Panc1 (cell line): Measurements from ENCODE around the gene IL16. TPM values are rescaled to one million over a fixed set of nuclear protein-coding genes. Genes with fewer than 3 reads are reported as not detected.

Experiments
- ATAC-seq: fragments of 200-7000 bp; cut with Tn5 transposase; 2 replicates; pipeline ENCODE4 v1.9.1; 2020; ENCODE audit warnings: mild to moderate bottlenecking, moderate library complexity
- BruUV-seq: library from RNA; stranded (reverse); fragments of 400-500 nt; replicated peaks from 2 replicates; lab custom pipeline; 2021; lab: Mats Ljungman, UMichigan
- CTCF ChIA-PET: fragments of 300-600 bp; sonication (Branson Sonifier 250); formaldehyde crosslinking; loops from one replicate; lab custom pipeline; 2022; ENCODE audit warnings: antibody characterized with exemption; lab: Charles Lee
- POLR2A ChIA-PET: fragments of 300-600 bp; sonication (Branson Sonifier 250); formaldehyde crosslinking; loops from one replicate; lab custom pipeline; 2022; ENCODE audit warnings: antibody characterized with exemption; lab: Charles Lee
- DNase-seq: peaks from one replicate; pipeline ENCODE4 v3.0.0-alpha.2; 2010; ENCODE audit warnings: low read depth, low spot score
- H3K27ac ChIP-seq: 2 replicates; pipeline ENCODE4 v1.5.1; 2011; ENCODE audit warnings: mild to moderate bottlenecking, low read length, inconsistent platforms
- H3K27me3 ChIP-seq: fragments of 200-500 bp; sonication (Bioruptor generic); 2 replicates; pipeline ENCODE4 v1.6.0; 2014; ENCODE audit warnings: low read length, inconsistent platforms; ENCODE audit not compliant: control insufficient read depth, insufficient read depth
- H3K36me3 ChIP-seq: fragments of 200-500 bp; sonication (Bioruptor generic); 2 replicates; pipeline ENCODE4 v1.5.1; 2014; ENCODE audit warnings: inconsistent platforms, mild to moderate bottlenecking, low read length, moderate library complexity; ENCODE audit not compliant: control insufficient read depth, insufficient read depth
- H3K4me1 ChIP-seq: 2 replicates; pipeline ENCODE4 v1.5.1; 2011; ENCODE audit warnings: inconsistent platforms, mild to moderate bottlenecking, low read length, moderate library complexity; ENCODE audit not compliant: control insufficient read depth, insufficient read depth
- H3K4me3 ChIP-seq, 2 experiments: 2 replicates each; pipeline ENCODE4 v1.5.1; 2011 to 2012; ENCODE audit warnings: low read depth in 2 of 2, low read length in 2 of 2, mild to moderate bottlenecking in 2 of 2, inconsistent platforms in 1 of 2, moderate library complexity in 1 of 2
- H3K9me3 ChIP-seq: fragments of 200-500 bp; sonication (Bioruptor generic); 2 replicates; pipeline ENCODE4 v1.5.1; 2014; ENCODE audit warnings: low read depth, mild to moderate bottlenecking, inconsistent platforms, low read length, moderate library complexity; ENCODE audit not compliant: control insufficient read depth, insufficient read depth
- POLR2AphosphoS5 ChIP-seq: IDR thresholded peaks from 2 replicates; pipeline ENCODE4 v1.6.1; 2012; ENCODE audit warnings: mild to moderate bottlenecking, low read depth, low read length, moderate library complexity
- SIN3A ChIP-seq: IDR thresholded peaks from 2 replicates; pipeline ENCODE4 v1.6.1; 2012; ENCODE audit warnings: low read depth, mild to moderate bottlenecking, low read length, moderate library complexity, borderline replicate concordance; ENCODE audit not compliant: insufficient read depth
- TCF7L2 ChIP-seq: IDR thresholded peaks from 2 replicates; pipeline ENCODE4 v1.6.1; 2011; ENCODE audit warnings: mild to moderate bottlenecking, low read depth, low read length, inconsistent platforms
- in situ Hi-C: cut with HindIII; loops from 2 replicates; pipeline ENCODE4 v1.10.0; 2016; ENCODE audit warnings: low sequenced_read_pairs, low pct_unique_long_range_greater_than_20kb
- intact Hi-C: fragments of 100-400 bp; cut with micrococcal nuclease; formaldehyde crosslinking; loops from one replicate; pipeline ENCODE4 v1.10.0; 2022; ENCODE audit not compliant: unreplicated experiment
- total RNA-seq: library from RNA; stranded (reverse); gene quantifications from one replicate; pipeline ENCODE4 v1.2.1, GENCODE V29; 2021; ENCODE audit not compliant: unreplicated experiment
- TF ChIP-seq, protein P1 (sequence below), 2 experiments: IDR thresholded peaks; 2 replicates each; pipeline ENCODE4 v1.6.1; 2011 to 2012; ENCODE audit warnings: low read depth in 2 of 2, control low read depth in 1 of 2, low read length in 1 of 2, mild to moderate bottlenecking in 1 of 2, moderate library complexity in 1 of 2; ENCODE audit not compliant: insufficient read depth in 1 of 2
- TF ChIP-seq, protein P2 (sequence below): fragments of 450-650 bp; IDR thresholded peaks from 2 replicates; pipeline ENCODE4 v1.5.1; 2017; ENCODE audit warnings: mild to moderate bottlenecking

IL16 gene
- total RNA-seq, 1 experiment from 2014 or later: 1.0 TPM

DNA sequence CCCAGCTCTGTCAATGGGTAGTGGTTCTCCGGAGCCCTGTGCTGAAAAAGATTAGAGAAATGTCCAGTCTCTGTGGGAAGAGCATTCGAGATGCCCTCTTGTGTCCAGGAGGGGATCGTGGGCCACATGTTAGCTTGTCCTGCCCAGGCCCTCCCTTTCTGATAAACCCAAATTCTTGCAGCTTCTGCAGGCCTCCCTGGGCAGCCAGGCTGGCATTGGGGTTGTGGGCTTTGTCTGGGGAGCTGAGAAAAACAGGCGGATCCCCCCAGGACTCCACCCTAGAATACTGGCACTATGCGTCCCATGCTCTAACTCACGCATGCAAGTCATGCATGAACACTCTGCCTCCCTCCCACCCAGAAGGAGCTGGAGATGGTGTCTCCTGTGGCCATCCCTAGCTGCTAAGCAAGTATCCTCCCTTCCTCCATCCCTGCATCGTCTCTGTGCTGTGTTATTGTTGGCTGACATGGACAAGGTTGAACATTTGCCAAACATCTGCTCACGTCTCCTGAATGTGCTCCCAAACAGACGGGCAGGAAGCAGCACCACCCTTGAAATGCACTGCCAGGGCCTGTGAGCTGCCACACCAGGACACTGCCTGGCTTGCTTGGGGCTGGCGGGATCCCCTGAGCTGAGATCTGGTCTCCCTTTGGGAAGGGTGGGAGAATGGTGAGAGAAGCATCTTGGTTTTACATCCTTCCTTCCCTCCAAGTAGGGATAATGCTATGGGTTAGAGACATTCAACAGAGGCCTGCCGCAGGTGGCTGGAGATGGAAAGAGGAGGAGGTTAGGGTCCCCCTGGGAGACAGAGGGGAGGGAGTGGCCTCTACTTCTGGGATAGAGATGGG, 36.1 kb upstream of the IL16 start:
- ATAC-seq: no peak
- ChIA-PET CTCF (no interaction called here), POLR2A (no interaction called here)
- intact Hi-C loops (no loop called here), in situ Hi-C loops (no loop called here)
- no peak for DNase-seq
- Histone ChIP-seq H3K4me3 (no peak overlapping the region), H3K27me3 (no peaks in the 10 kb centered on the region), H3K4me1 (no peaks in the 10 kb centered on the region), H3K36me3 (no peaks in the 10 kb centered on the region), H3K27ac (no peak overlapping the region), H3K9me3 (no peaks in the 10 kb centered on the region)
- TF ChIP-seq, protein P1, sequence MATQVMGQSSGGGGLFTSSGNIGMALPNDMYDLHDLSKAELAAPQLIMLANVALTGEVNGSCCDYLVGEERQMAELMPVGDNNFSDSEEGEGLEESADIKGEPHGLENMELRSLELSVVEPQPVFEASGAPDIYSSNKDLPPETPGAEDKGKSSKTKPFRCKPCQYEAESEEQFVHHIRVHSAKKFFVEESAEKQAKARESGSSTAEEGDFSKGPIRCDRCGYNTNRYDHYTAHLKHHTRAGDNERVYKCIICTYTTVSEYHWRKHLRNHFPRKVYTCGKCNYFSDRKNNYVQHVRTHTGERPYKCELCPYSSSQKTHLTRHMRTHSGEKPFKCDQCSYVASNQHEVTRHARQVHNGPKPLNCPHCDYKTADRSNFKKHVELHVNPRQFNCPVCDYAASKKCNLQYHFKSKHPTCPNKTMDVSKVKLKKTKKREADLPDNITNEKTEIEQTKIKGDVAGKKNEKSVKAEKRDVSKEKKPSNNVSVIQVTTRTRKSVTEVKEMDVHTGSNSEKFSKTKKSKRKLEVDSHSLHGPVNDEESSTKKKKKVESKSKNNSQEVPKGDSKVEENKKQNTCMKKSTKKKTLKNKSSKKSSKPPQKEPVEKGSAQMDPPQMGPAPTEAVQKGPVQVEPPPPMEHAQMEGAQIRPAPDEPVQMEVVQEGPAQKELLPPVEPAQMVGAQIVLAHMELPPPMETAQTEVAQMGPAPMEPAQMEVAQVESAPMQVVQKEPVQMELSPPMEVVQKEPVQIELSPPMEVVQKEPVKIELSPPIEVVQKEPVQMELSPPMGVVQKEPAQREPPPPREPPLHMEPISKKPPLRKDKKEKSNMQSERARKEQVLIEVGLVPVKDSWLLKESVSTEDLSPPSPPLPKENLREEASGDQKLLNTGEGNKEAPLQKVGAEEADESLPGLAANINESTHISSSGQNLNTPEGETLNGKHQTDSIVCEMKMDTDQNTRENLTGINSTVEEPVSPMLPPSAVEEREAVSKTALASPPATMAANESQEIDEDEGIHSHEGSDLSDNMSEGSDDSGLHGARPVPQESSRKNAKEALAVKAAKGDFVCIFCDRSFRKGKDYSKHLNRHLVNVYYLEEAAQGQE (IDR thresholded peaks at IDR 0.05; ENCODE audit: insufficient read depth in 1 of 2, low read depth in 2 of 2, low read length in 1 of 2): no peak
- TF ChIP-seq TCF7L2: no peak
- no peak for TF ChIP-seq POLR2AphosphoS5
- TF ChIP-seq, protein P2, sequence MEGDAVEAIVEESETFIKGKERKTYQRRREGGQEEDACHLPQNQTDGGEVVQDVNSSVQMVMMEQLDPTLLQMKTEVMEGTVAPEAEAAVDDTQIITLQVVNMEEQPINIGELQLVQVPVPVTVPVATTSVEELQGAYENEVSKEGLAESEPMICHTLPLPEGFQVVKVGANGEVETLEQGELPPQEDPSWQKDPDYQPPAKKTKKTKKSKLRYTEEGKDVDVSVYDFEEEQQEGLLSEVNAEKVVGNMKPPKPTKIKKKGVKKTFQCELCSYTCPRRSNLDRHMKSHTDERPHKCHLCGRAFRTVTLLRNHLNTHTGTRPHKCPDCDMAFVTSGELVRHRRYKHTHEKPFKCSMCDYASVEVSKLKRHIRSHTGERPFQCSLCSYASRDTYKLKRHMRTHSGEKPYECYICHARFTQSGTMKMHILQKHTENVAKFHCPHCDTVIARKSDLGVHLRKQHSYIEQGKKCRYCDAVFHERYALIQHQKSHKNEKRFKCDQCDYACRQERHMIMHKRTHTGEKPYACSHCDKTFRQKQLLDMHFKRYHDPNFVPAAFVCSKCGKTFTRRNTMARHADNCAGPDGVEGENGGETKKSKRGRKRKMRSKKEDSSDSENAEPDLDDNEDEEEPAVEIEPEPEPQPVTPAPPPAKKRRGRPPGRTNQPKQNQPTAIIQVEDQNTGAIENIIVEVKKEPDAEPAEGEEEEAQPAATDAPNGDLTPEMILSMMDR: no peak
- TF ChIP-seq SIN3A: no peak
- no TSS peak for BruUV-seq

DNA sequence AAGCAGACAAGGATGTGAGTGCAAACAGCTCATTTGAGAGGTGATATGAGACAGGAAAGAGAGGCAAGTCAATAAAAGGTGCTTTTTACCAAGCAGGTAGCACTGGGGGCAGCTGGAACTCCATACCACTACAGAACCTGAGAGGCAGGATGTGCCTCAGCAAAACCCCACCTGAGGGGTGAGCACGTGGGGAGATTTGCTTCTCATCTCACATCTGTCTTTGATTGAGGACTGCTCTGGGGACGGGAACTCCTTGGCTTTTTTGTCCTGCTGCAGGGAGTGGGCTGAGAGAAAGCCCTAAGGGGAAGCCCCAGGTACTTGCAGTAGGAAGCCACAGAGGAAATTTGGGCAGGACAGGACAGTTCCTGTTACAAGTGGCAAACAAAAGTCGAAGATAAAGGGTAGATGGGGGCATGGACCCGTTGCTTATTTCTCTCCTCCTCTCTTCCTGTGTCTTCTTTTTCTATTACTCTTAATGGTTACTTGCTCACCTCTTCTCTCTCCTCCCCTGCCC, 35.5 kb upstream of the IL16 start:
- no TSS peak for BruUV-seq
- H3K9me3 ChIP-seq: no peaks in the 10 kb centered on the region
- ChIA-PET POLR2A (no interaction called here), CTCF (interaction anchor here (0.6 kb wide), 1 partner anchor 853 kb away, joined by 4 read pairs; no protein-coding TSS in a partner anchor)
- no peak overlapping the region for H3K4me3 ChIP-seq
- TF ChIP-seq SIN3A (no peak), TCF7L2 (no peak), POLR2AphosphoS5 (no peak)
- TF ChIP-seq, protein P2: no peak
- TF ChIP-seq, protein P1 (IDR thresholded peaks at IDR 0.05; ENCODE audit: insufficient read depth in 1 of 2, low read depth in 2 of 2, low read length in 1 of 2): no peak
- no peak overlapping the region for H3K27ac ChIP-seq
- no peaks in the 10 kb centered on the region for H3K27me3 ChIP-seq
- ATAC-seq (no peak), DNase-seq (no peak)
- intact Hi-C loops (no loop called here), in situ Hi-C loops (no loop called here)
- no peaks in the 10 kb centered on the region for H3K4me1 ChIP-seq
- H3K36me3 ChIP-seq: no peaks in the 10 kb centered on the region
